ENCODE measurements around the gene KHNYN.
A peak's percentile ranks its signal among the peaks of the same experiment; 100 is the strongest.

Gene KHNYN

GRCh38 chr14:24403294-24403998 is 26.3 kb upstream of the KHNYN start:
- TF ChIP-seq CTCF (conservative IDR thresholded peaks at IDR 0.05; ENCODE audit: low read length): no peak
- H3K4me3 ChIP-seq (ENCODE audit: low read length): no peak overlapping the region
- peak; percentile 61 for DNase-seq (ENCODE audit: low read depth)

DNA sequence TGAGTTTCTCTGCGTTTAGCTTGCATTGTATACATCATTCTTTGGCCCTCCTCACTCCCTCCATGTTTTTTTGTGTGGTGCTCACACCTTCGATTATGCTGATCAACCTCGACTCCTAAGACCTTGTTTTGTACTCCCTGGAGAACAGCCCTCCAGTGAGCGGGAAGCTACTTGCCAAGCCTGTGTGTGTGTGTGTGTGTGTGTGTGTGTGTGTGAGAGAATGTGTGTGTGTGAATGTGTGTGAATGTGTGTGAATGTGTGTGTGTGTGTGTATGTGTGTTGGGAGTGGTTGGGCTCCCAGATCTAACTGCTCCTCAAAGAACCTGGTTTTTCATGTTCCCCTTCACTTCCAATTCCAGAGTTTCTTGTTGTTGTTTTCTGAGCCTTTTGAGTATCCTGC is 24.9 kb upstream of the KHNYN start:
- no peak for DNase-seq (ENCODE audit: low read depth)
- H3K4me3 ChIP-seq (ENCODE audit: low read length): no peak overlapping the region
- TF ChIP-seq CTCF (conservative IDR thresholded peaks at IDR 0.05; ENCODE audit: low read length): no peak

DNA sequence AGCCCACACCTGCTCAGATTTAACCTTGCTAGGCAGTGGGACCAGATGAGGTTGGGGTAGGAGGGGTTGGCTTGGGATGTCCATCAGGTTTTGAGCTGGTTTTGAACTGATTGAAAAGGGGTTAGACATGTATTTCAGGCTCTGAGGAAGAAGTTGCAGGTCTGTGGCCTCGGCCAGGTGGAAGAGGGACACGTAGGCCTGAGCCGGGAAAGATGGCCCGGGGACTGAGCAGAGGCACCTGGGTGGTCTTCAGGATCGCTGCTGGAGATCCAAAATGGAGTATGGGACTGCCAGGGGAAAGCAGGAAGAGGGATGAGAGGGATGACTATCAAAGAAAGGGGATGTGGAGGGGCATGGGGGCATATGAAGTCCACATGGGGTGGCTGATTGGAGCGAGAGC is 23.3 kb upstream of the KHNYN start:
- no peak for TF ChIP-seq CTCF (conservative IDR thresholded peaks at IDR 0.05; ENCODE audit: low read length)
- DNase-seq (ENCODE audit: low read depth): no peak
- no peak overlapping the region for H3K4me3 ChIP-seq (ENCODE audit: low read length)

GRCh38 chr14:24407608-24408325 is 22.0 kb upstream of the KHNYN start:
- no peak for DNase-seq (ENCODE audit: low read depth)
- no peak overlapping the region for H3K4me3 ChIP-seq (ENCODE audit: low read length)
- TF ChIP-seq CTCF (conservative IDR thresholded peaks at IDR 0.05; ENCODE audit: low read length): no peak

GRCh38 chr14:24408764-24409163 is 21.0 kb upstream of the KHNYN start:
- DNase-seq (ENCODE audit: low read depth): peak; percentile 73
- H3K4me3 ChIP-seq (ENCODE audit: low read length): no peak overlapping the region
- TF ChIP-seq CTCF (conservative IDR thresholded peaks at IDR 0.05; ENCODE audit: low read length): no peak

DNA sequence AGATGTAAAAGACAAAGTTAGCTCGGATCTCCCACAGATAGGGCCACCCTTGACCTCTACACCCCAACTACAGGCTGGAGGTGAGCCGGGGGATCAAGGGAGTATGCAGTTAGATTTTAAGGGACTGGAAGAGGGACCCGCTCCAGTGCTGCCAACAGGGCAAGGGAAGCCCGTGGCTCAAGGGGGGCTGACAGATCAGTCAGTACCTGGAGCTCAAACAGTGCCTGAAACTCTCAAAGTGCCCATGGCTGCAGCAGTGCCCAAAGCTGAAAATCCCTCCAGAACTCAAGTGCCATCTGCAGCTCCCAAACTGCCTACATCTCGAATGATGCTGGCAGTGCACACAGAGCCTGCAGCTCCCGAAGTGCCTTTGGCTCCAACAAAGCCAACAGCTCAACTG is 20.6 kb upstream of the KHNYN start:
- TF ChIP-seq CTCF (conservative IDR thresholded peaks at IDR 0.05; ENCODE audit: low read length): no peak
- no peak for DNase-seq (ENCODE audit: low read depth)
- no peak overlapping the region for H3K4me3 ChIP-seq (ENCODE audit: low read length)

DNA sequence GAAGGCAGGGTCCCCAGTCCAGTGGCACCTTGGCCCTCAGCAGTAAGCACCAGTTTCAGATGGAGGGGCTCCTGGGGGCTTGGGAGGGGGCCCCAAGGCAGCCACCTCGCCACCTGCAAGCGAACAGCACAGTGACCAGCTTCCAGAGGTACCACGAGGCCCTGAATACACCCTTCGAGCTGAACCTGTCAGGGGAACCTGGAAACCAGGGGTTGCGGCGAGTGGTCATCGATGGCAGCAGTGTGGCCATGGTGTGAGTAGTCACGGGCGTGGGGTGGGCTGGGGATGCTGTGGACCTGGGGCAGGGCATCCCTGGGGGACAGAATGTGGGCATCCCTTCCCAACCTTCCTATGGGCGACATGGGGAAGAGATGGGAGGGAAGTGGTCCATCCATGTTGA is 19.8 kb upstream of the KHNYN start:
- no peak overlapping the region for H3K4me3 ChIP-seq (ENCODE audit: low read length)
- no peak for DNase-seq (ENCODE audit: low read depth)
- no peak for TF ChIP-seq CTCF (conservative IDR thresholded peaks at IDR 0.05; ENCODE audit: low read length)

Measured in AG10803 (cell line).